Memory B cell (primary cell): Measurements from ENCODE around the gene KLF4.

Experiments
- ATAC-seq: fragments of 150-1000 bp; cut with Tn5 transposase; 2 replicates; pipeline ENCODE4 v1.10.0; 2021; ENCODE audit warnings: low read depth, mild to moderate bottlenecking, moderate library complexity
- DNase-seq, 2 donors: peaks; one replicate each; pipeline ENCODE4 v3.0.0; 2022; ENCODE audit warnings: low spot score in 2 of 2
- H3K27ac Mint-ChIP-seq: one replicate; pipeline ENCODE4 v1.8.0; 2022; ENCODE audit warnings: mild to moderate bottlenecking, moderate library complexity, mixed read lengths
- H3K27me3 Mint-ChIP-seq: one replicate; pipeline ENCODE4 v1.8.0; 2022; ENCODE audit warnings: mixed read lengths
- H3K36me3 Mint-ChIP-seq: one replicate; pipeline ENCODE4 v1.8.0; 2022; ENCODE audit warnings: mild to moderate bottlenecking, mixed read lengths
- H3K4me1 Mint-ChIP-seq: one replicate; pipeline ENCODE4 v1.8.0; 2022; ENCODE audit warnings: mixed read lengths
- H3K4me3 Mint-ChIP-seq: one replicate; pipeline ENCODE4 v1.8.0; 2022; ENCODE audit warnings: mild to moderate bottlenecking, moderate library complexity, mixed read lengths
- H3K9me3 Mint-ChIP-seq: one replicate; pipeline ENCODE4 v1.8.0; 2022; ENCODE audit warnings: mixed read lengths

The KLF4 gene

GRCh38 chr9:107480386-107480789 lies 9.2 kb downstream of the KLF4 start:
- Mint-ChIP-seq H3K27ac (no peak overlapping the region), H3K4me3 (no peak overlapping the region), H3K4me1 (no peaks in the 10 kb centered on the region), H3K27me3 (peaks cover 2% of the 10 kb centered on the region), H3K36me3 (no peaks in the 10 kb centered on the region), H3K9me3 (no peaks in the 10 kb centered on the region)
- no peak for ATAC-seq
- DNase-seq = no peak

DNA sequence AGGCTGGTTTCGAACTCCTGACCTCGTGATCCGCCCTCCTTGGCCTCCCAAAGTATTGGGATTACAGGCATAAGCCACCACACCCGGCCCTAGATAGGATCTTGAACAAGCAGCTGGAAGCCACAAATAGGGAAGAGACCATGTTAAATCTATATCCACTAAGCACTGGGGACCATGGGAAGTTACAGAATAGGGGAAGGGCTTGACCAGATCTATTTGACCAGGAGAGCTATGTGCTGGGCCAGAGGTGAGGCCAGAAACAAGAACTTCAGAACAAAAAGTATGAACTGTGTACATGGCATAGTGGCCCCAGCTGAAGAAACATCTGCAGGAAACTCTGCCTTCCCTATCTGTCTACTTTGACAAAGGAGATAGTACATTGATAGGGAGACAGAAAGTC lies 10.8 kb downstream of the KLF4 start:
- H3K27ac Mint-ChIP-seq = no peak overlapping the region
- DNase-seq (no peak), ATAC-seq (no peak)
- H3K4me3 Mint-ChIP-seq = no peak overlapping the region
- no peaks in the 10 kb centered on the region for H3K36me3 Mint-ChIP-seq
- peaks cover 2% of the 10 kb centered on the region for H3K27me3 Mint-ChIP-seq
- no peaks in the 10 kb centered on the region for H3K4me1 Mint-ChIP-seq
- H3K9me3 Mint-ChIP-seq = no peaks in the 10 kb centered on the region

GRCh38 chr9:107474124-107474523 lies 15.4 kb downstream of the KLF4 start:
- DNase-seq = no peak
- H3K4me1 Mint-ChIP-seq = no peaks in the 10 kb centered on the region
- ATAC-seq = no peak
- H3K4me3 Mint-ChIP-seq = no peak overlapping the region
- H3K9me3 Mint-ChIP-seq = no peaks in the 10 kb centered on the region
- peaks cover 9% of the 10 kb centered on the region for H3K27me3 Mint-ChIP-seq
- H3K27ac Mint-ChIP-seq = no peak overlapping the region
- H3K36me3 Mint-ChIP-seq = no peaks in the 10 kb centered on the region

GRCh38 chr9:107472581-107473340 lies 16.8 kb downstream of the KLF4 start:
- ATAC-seq = no peak
- peaks cover 9% of the 10 kb centered on the region for H3K27me3 Mint-ChIP-seq
- no peak overlapping the region for H3K4me3 Mint-ChIP-seq
- no peak overlapping the region for H3K27ac Mint-ChIP-seq
- H3K4me1 Mint-ChIP-seq = no peaks in the 10 kb centered on the region
- H3K36me3 Mint-ChIP-seq = no peaks in the 10 kb centered on the region
- no peaks in the 10 kb centered on the region for H3K9me3 Mint-ChIP-seq
- DNase-seq = no peak

- peaks cover 7% of the 10 kb centered on the region for H3K27me3 Mint-ChIP-seq
- no peaks in the 10 kb centered on the region for H3K9me3 Mint-ChIP-seq
- DNase-seq (no peak), ATAC-seq (no peak)
- H3K4me3 Mint-ChIP-seq = no peak overlapping the region
- H3K36me3 Mint-ChIP-seq = no peaks in the 10 kb centered on the region
- H3K4me1 Mint-ChIP-seq = no peaks in the 10 kb centered on the region
- H3K27ac Mint-ChIP-seq = no peak overlapping the region
Observed at GRCh38 chr9:107471552-107471951, 18.0 kb downstream of the KLF4 start.

- Mint-ChIP-seq H3K27ac (no peak overlapping the region), H3K36me3 (no peaks in the 10 kb centered on the region), H3K27me3 (peaks cover 12% of the 10 kb centered on the region), H3K4me1 (peaks cover 3% of the 10 kb centered on the region), H3K4me3 (no peak overlapping the region), H3K9me3 (no peaks in the 10 kb centered on the region)
- ATAC-seq (no peak), DNase-seq (no peak)
Observed at GRCh38 chr9:107467416-107467815, 22.2 kb downstream of the KLF4 start.

DNA sequence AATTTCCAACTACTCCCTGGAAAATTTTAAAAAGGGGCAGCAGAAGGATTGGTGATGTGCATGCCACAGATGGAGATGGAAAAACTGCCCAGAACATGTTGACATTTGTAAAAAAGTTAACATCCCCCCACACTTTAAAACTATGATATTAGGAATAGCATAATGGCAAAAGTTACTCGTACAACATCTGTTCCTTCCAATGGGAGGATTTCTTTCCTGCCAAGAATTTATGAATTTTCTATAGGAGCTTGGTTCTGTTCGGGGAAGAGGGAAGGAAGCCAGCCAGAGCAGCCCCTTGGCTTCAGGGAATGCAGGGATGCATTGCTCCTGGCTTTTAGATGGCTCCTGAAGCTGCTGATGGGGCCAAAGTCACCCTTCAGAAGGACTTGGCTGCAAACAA lies 22.7 kb downstream of the KLF4 start:
- ATAC-seq = no peak
- H3K36me3 Mint-ChIP-seq = no peaks in the 10 kb centered on the region

DNA sequence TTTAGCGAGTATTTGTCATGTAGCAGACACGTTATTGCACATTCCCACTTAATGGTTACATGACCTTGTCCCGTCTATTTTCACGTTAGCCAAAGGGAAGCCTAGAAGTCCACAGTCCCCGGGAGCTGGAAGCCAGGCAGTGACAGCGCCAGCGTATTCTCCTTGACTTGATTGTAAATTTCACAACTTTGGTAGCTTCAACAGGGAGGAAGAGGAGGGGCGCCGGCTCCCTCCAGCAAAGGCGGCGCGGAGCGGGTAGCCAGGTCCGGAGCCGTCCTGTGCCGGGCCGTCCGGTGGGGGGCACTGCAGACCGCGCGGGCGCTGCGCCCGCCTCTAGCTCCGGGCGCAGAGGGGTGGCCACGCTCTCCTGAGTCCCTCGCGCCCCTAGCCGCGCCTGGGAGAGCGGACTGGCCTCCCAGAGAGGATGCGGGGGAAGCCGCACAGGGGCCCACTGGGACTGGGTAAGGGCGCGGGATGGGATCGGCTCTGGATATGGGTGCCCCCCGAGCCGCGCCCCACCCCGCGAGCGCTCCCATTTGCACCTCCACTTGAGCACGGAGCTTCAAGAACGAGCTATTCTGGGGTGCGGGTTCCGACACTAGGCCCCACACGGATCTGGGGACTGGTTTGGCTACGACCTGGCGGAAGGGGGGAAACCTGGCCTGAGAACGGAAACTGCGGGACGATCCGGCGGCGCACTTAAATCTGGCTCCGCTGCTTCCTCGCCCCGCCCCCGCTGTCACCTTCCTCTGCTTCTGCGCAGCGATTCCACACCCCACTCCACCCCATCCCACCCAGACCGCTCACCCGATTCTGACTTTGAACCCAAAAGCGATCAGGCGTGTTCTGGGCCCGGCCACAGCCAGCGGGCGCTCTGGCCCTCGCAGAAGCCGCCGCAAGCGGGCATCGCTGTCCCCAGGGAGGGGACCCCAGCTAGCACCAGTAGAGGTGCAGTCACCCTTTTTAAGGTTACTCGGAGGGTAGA lies 23.8 kb downstream of the KLF4 start:
- H3K27ac Mint-ChIP-seq = no peak overlapping the region
- no peaks in the 10 kb centered on the region for H3K9me3 Mint-ChIP-seq
- H3K4me1 Mint-ChIP-seq = peaks cover 3% of the 10 kb centered on the region
- ATAC-seq = peak; percentile 86
- peaks cover 7% of the 10 kb centered on the region for H3K27me3 Mint-ChIP-seq
- peak overlapping the region; percentile 65 for H3K4me3 Mint-ChIP-seq
- H3K36me3 Mint-ChIP-seq = no peaks in the 10 kb centered on the region
- DNase-seq = peak; percentile 35 to 46

More for the DNA sequence above, 22.7 kb downstream of the KLF4 start:
- Mint-ChIP-seq H3K9me3 (no peaks in the 10 kb centered on the region), H3K4me3 (no peak overlapping the region), H3K27me3 (peaks cover 12% of the 10 kb centered on the region), H3K27ac (no peak overlapping the region), H3K4me1 (peaks cover 3% of the 10 kb centered on the region)
- DNase-seq = no peak

DNA sequence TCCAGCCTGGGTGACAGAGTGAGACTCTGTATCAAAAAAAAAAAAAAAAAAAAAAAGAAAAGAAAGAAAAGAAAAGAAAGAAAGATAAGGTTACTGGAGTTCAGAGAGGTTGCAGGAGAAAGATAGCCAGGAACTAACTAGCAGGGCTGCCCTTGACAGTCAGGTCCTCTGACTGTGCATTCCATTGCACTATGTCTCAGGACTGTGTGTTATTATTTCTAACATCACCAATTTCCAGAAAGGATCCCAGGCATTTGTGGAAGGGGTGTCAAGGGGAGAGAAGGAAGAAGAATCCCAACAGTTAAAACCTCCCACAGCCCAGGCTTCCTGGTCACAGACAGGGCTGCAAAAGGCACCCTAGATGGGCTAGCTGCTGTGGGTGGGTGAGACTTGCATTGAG lies 25.1 kb downstream of the KLF4 start:
- peaks cover 8% of the 10 kb centered on the region for H3K27me3 Mint-ChIP-seq
- DNase-seq (no peak), ATAC-seq (no peak)
- H3K4me1 Mint-ChIP-seq = peaks cover 3% of the 10 kb centered on the region
- H3K27ac Mint-ChIP-seq = no peak overlapping the region
- no peaks in the 10 kb centered on the region for H3K9me3 Mint-ChIP-seq
- no peaks in the 10 kb centered on the region for H3K36me3 Mint-ChIP-seq
- H3K4me3 Mint-ChIP-seq = no peak overlapping the region

GRCh38 chr9:107462691-107463090 lies 26.9 kb downstream of the KLF4 start:
- Mint-ChIP-seq H3K9me3 (no peaks in the 10 kb centered on the region), H3K36me3 (no peaks in the 10 kb centered on the region), H3K4me3 (no peak overlapping the region), H3K27ac (no peak overlapping the region), H3K4me1 (peaks cover 3% of the 10 kb centered on the region), H3K27me3 (peaks cover 6% of the 10 kb centered on the region)
- no peak for ATAC-seq
- no peak for DNase-seq

- H3K36me3 Mint-ChIP-seq = no peaks in the 10 kb centered on the region
- H3K9me3 Mint-ChIP-seq = no peaks in the 10 kb centered on the region
- peaks cover 6% of the 10 kb centered on the region for H3K27me3 Mint-ChIP-seq
- DNase-seq (no peak), ATAC-seq (no peak)
- H3K4me1 Mint-ChIP-seq = peaks cover 2% of the 10 kb centered on the region
- no peak overlapping the region for H3K4me3 Mint-ChIP-seq
- no peak overlapping the region for H3K27ac Mint-ChIP-seq
Observed at GRCh38 chr9:107460153-107461023, 29.2 kb downstream of the KLF4 start.

- Mint-ChIP-seq H3K27ac (no peak overlapping the region), H3K36me3 (no peaks in the 10 kb centered on the region)
- no peak for ATAC-seq
Observed at GRCh38 chr9:107455425-107456135, 34.0 kb downstream of the KLF4 start.

DNA sequence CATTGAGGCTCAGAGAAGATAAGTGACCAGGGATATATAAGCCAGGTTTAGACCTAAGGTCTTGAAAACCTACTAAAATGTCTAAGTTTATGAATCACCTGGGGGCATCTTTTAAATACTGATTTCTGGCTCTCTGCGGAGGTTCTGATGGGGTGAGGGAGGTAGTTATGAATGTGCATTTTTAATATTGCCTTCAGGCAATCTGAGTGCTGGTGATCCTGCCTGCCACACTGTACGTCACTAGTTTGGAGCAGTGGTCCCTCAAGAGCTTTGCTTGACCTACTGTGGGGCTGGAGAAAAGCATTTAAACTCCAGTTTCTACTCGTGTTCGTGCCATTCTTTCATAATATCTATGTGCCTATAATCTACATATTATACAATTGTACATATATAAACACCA lies 36.1 kb downstream of the KLF4 start:
- ATAC-seq (no peak), DNase-seq (no peak)
- Mint-ChIP-seq H3K36me3 (no peaks in the 10 kb centered on the region), H3K27ac (no peak overlapping the region), H3K9me3 (no peaks in the 10 kb centered on the region), H3K27me3 (peaks cover 8% of the 10 kb centered on the region), H3K4me3 (no peak overlapping the region), H3K4me1 (no peaks in the 10 kb centered on the region)

More at GRCh38 chr9:107455425-107456135, 34.0 kb downstream of the KLF4 start:
- Mint-ChIP-seq H3K9me3 (no peaks in the 10 kb centered on the region), H3K4me1 (no peaks in the 10 kb centered on the region), H3K4me3 (no peak overlapping the region), H3K27me3 (peaks cover 9% of the 10 kb centered on the region)
- no peak for DNase-seq
